GM19438 (cell line): ENCODE measurements around the gene TRIM3.
A peak's percentile ranks its signal among the peaks of the same experiment; 100 is the strongest.

Experiments
- ATAC-seq: cut with Tn5 transposase; IDR thresholded peaks from one replicate; pipeline ENCODE4 v1.9.1; 2021; ENCODE audit warnings: low read depth; ENCODE audit not compliant: unreplicated experiment

The TRIM3 gene

GRCh38 chr11:6404342-6405051 lies 69.2 kb downstream of the TRIM3 start:
- ATAC-seq, result no peak

DNA sequence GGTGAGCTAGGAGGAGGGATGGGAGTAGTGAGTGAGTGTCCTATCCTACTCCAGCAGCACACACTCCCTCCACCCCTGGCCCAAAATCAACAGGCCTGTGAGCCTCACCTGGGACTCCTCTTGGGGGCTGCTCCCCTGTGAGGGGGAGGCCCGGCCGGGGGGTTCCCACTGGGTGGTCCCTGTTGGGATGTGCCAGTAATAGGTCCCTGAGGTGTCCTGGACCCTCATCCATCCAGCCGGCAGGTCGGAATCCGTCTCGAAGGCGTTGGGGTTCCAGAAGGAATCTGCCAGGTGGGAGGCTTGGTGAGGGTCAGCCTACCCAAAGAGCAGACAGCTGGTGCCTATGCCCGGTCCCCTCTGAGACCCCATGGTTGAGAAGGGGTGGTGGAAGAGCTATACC lies 70.2 kb downstream of the TRIM3 start:
- no peak for ATAC-seq

GRCh38 chr11:6402561-6402981 lies 71.2 kb downstream of the TRIM3 start:
- ATAC-seq, result peak; percentile 97

DNA sequence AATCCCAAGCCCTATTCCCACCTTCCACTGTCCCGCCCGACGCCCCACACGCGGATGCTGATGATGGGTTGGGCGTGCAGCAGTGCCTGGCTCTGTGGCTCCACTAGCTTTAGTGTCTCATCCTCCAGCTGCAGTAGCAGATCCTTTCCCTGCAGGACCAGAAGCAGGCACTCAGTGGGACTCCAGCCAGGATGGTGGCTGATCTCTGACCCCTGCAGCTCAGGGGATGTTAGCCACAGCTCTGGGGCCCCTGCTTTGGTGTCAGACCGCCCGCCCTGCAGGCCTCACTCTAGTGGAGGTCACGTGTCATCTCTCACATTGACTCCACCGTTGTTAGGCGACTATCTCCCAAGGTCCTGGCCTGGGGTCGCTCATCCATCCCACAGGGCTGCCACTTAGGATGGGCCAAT lies 71.7 kb downstream of the TRIM3 start:
- peak; percentile 43 for ATAC-seq

GRCh38 chr11:6401464-6401863 lies 72.3 kb downstream of the TRIM3 start:
- no peak for ATAC-seq

DNA sequence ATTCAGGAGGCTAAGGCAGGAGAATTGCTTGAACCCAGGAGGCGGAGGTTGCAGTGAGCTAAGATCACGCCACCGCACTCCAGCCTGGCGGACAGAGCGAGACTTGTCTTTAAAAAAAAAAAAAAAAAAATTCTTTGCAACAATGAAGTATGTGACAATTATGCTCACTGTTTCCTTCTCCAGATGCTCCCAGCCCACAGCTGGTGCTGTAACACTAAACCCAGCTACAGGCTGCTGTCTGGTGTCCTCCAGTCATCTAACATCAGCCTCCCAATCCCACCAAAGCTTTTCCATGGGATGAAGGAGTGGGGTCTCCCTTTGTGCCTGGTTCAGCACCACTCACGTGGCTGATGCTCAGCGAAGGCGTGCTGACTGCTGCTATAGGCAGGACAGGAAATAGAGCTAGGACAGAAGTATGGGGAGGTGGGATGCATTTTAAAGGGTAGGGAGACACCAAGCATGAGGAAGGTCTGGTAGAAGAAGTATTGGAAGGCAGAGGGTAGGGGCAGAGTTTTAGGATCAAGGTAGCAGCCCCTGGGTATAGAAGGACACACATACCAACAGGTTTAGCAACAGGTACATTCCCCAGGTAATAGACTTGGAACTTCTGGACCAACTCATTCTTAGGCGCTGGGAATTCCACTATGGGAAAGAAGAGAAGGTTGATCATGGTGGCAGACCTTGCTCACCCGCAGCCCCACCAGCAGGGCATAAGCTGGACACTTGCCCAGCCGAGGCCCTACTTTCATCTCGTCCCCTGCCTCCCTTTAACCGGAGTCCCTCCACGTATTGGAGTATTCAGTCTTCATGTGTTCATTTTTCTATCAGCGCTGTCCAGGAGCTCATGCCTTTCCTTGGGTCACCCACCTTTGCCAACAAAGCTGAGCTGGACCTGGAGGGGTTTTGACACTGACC lies 73.1 kb downstream of the TRIM3 start:
- ATAC-seq, result no peak
